Neuronal stem cell (in vitro differentiated cells): ENCODE measurements around the gene B3GNT9.

Experiments used
- DNase-seq: peaks from one replicate; pipeline ENCODE4 v3.0.0-alpha.2; 2013; ENCODE audit warnings: low spot score
- H2AFZ ChIP-seq: one replicate; pipeline ENCODE4 v1.6.1; 2013; ENCODE audit warnings: mild to moderate bottlenecking, low read length, inconsistent platforms
- H2AK5ac ChIP-seq: 2 replicates; pipeline ENCODE4 v1.6.1; 2013; ENCODE audit warnings: low read depth, mild to moderate bottlenecking, inconsistent platforms, low read length, moderate library complexity, mixed read lengths
- H2BK120ac ChIP-seq: 2 replicates; pipeline ENCODE4 v1.6.1; 2013; ENCODE audit warnings: low read depth, mild to moderate bottlenecking, inconsistent platforms, low read length, moderate library complexity, mixed read lengths
- H2BK12ac ChIP-seq: one replicate; pipeline ENCODE4 v1.6.1; 2013; ENCODE audit warnings: low read length, inconsistent platforms
- H2BK15ac ChIP-seq: 2 replicates; pipeline ENCODE4 v1.6.1; 2013; ENCODE audit warnings: mild to moderate bottlenecking, low read length, inconsistent platforms, mixed read lengths
- H2BK5ac ChIP-seq: one replicate; pipeline ENCODE4 v1.6.1; 2013; ENCODE audit warnings: inconsistent platforms, mild to moderate bottlenecking, low read length, moderate library complexity
- H3K14ac ChIP-seq: one replicate; pipeline ENCODE4 v1.6.1; 2013; ENCODE audit warnings: low read length, inconsistent platforms
- H3K18ac ChIP-seq: 2 replicates; pipeline ENCODE4 v1.6.1; 2013; ENCODE audit warnings: low read length, inconsistent platforms
- H3K23ac ChIP-seq: 2 replicates; pipeline ENCODE4 v1.6.1; 2013; ENCODE audit warnings: low read depth, mild to moderate bottlenecking, mixed read lengths, low read length, inconsistent platforms; ENCODE audit not compliant: poor library complexity
- H3K27ac ChIP-seq: replicated peaks from 3 replicates; pipeline ENCODE4 v1.5.1; 2013; ENCODE audit warnings: low read length, inconsistent platforms
- H3K27me3 ChIP-seq, 3 experiments: 2 replicates each; pipeline ENCODE4 v1.6.1; 2013; ENCODE audit warnings: low read length in 3 of 3, mild to moderate bottlenecking in 2 of 3, inconsistent platforms in 1 of 3, low read depth in 1 of 3, mixed read lengths in 1 of 3, moderate library complexity in 1 of 3; ENCODE audit not compliant: control insufficient read depth in 3 of 3, insufficient read depth in 3 of 3
- H3K36me3 ChIP-seq, 2 donors: replicated peaks in 1 of 2; 2 replicates each; pipeline ENCODE4 v1.6.1; 2013; ENCODE audit warnings: low read length in 2 of 2; ENCODE audit not compliant: control insufficient read depth in 2 of 2, insufficient read depth in 2 of 2
- H3K4ac ChIP-seq: 2 replicates; pipeline ENCODE4 v1.6.1; 2013; ENCODE audit warnings: inconsistent platforms, mild to moderate bottlenecking, low read length, moderate library complexity
- H3K4me1 ChIP-seq, 2 donors: 1 replicate in 1 of 2; 2 replicates in 1 of 2; pipeline ENCODE4 v1.6.1; 2013; ENCODE audit warnings: low read length in 2 of 2, low read depth in 1 of 2; ENCODE audit not compliant: control insufficient read depth in 2 of 2, insufficient read depth in 1 of 2
- H3K4me2 ChIP-seq: one replicate; pipeline ENCODE4 v1.6.1; 2013; ENCODE audit warnings: mild to moderate bottlenecking, low read length, inconsistent platforms; ENCODE audit not compliant: insufficient read depth, poor library complexity, severe bottlenecking
- H3K4me3 ChIP-seq, 2 donors: 2 replicates each; pipeline ENCODE4 v1.5.1; 2013; ENCODE audit warnings: low read length in 2 of 2, mild to moderate bottlenecking in 2 of 2, inconsistent platforms in 1 of 2, moderate library complexity in 1 of 2
- H3K79me1 ChIP-seq: one replicate; pipeline ENCODE4 v1.6.1; 2013; ENCODE audit warnings: low read depth, mild to moderate bottlenecking, inconsistent platforms, low read length, moderate library complexity
- H3K9ac ChIP-seq: one replicate; pipeline ENCODE4 v1.6.1; 2013; ENCODE audit warnings: mild to moderate bottlenecking, low read depth, low read length, inconsistent platforms; ENCODE audit not compliant: poor library complexity
- H3K9me3 ChIP-seq, 2 donors: replicated peaks in 1 of 2; 2 replicates each; pipeline versions ENCODE3 to v1.6.1; 2013; ENCODE audit warnings: low read length in 2 of 2, mild to moderate bottlenecking in 2 of 2, inconsistent platforms in 1 of 2, low read depth in 1 of 2, mixed read lengths in 1 of 2, moderate library complexity in 1 of 2; ENCODE audit not compliant: control insufficient read depth in 2 of 2, insufficient read depth in 1 of 2
- H4K8ac ChIP-seq: one replicate; pipeline ENCODE4 v1.6.1; 2013; ENCODE audit warnings: low read depth, mild to moderate bottlenecking, inconsistent platforms, low read length, moderate library complexity
- H4K91ac ChIP-seq: one replicate; pipeline ENCODE4 v1.6.1; 2013; ENCODE audit warnings: low read length, low read depth, mild to moderate bottlenecking, inconsistent platforms; ENCODE audit not compliant: poor library complexity
- WGBS, 2 donors: extraction: QIAGEN DNeasy Blood & Tissue Kit; methylation state at CpG; one replicate each; pipeline ENCODE4 v1.1.7; 2013; ENCODE audit warnings: missing lambda C conversion rate in 2 of 2, mixed read lengths in 1 of 2; ENCODE audit not compliant: insufficient read length in 2 of 2, insufficient replicate concordance in 1 of 2; ENCODE audit errors: extremely low coverage in 2 of 2; 5-methylcytosine and 5-hydroxymethylcytosine counted together

B3GNT9 gene

GRCh38 chr16:67184995-67185650 lies 34.3 kb upstream of the B3GNT9 start:
- no CpG with 5 or more reads among the region's 43 CpGs for WGBS, 2 donors
- H3K18ac ChIP-seq = peak overlapping the region; percentile 57
- peak overlapping the region; percentile 98 for H3K23ac ChIP-seq
- H2BK12ac ChIP-seq = no peak overlapping the region
- peaks cover 12 to 17% of the 10 kb centered on the region in 2 donors for H3K4me1 ChIP-seq
- no peak overlapping the region for H2BK15ac ChIP-seq
- no peak overlapping the region for H2BK120ac ChIP-seq
- H3K79me1 ChIP-seq = peaks cover 7% of the 10 kb centered on the region
- peak overlapping the region; percentile 38 for H3K14ac ChIP-seq
- H4K91ac ChIP-seq = no peak overlapping the region
- no peaks in the 10 kb centered on the region for H3K9me3 ChIP-seq
- H2BK5ac ChIP-seq = peak overlapping the region; percentile 82
- no peak overlapping the region for H2AFZ ChIP-seq
- H3K27ac ChIP-seq = no peak overlapping the region
- H3K9ac ChIP-seq = no peak overlapping the region
- DNase-seq = peak; percentile 81
- peaks cover 5 to 30% (median 8%) of the 10 kb centered on the region in 3 experiments for H3K27me3 ChIP-seq
- peak overlapping the region; percentile 11 for H3K4me2 ChIP-seq
- no peak overlapping the region for H4K8ac ChIP-seq
- peak overlapping the region; percentile 52 for H2AK5ac ChIP-seq
- no peak overlapping the region for H3K4ac ChIP-seq
- peak overlapping the region in 1 of 2 donors; percentile 54 for H3K4me3 ChIP-seq
- H3K36me3 ChIP-seq = peaks cover 0 to 5% of the 10 kb centered on the region in 2 donors

- Histone ChIP-seq H3K18ac (peak overlapping the region; percentile 89), H4K91ac (peak overlapping the region; percentile 30), H2BK120ac (no peak overlapping the region), H3K9ac (peak overlapping the region; percentile 70), H2AFZ (peak overlapping the region; percentile 96), H3K27ac (no peak overlapping the region), H2AK5ac (peak overlapping the region; percentile 37), H2BK12ac (no peak overlapping the region), H4K8ac (no peak overlapping the region), H3K4ac (no peak overlapping the region), H3K9me3 (no peaks in the 10 kb centered on the region), H2BK15ac (peak overlapping the region; percentile 58), H3K4me2 (peak overlapping the region; percentile 91), H3K27me3 (peaks cover 5 to 33% (median 8%) of the 10 kb centered on the region in 3 experiments), H3K14ac (peak overlapping the region; percentile 38), H3K79me1 (peaks cover 7% of the 10 kb centered on the region), H3K36me3 (peaks cover 0 to 11% of the 10 kb centered on the region in 2 donors), H3K4me3 (peak overlapping the region; percentile 54 to 90), H2BK5ac (peak overlapping the region; percentile 53), H3K4me1 (peaks cover 9 to 17% of the 10 kb centered on the region in 2 donors), H3K23ac (peak overlapping the region; percentile 98)
- DNase-seq = no peak
- WGBS, 2 donors = no CpG with 5 or more reads among the region's 59 CpGs
Observed at GRCh38 chr16:67184453-67184994, 33.7 kb upstream of the B3GNT9 start.

- H4K91ac ChIP-seq = peak within 1 kb of the TSS; percentile 30
- H2AFZ ChIP-seq = peak within 1 kb of the TSS; percentile 96
- H3K4me1 ChIP-seq = peaks cover 8 to 17% of the 10 kb centered on the region in 2 donors
- H2BK5ac ChIP-seq = peak within 1 kb of the TSS; percentile 94
- H3K4me2 ChIP-seq = peak within 1 kb of the TSS; percentile 91
- peak within 1 kb of the TSS; percentile 99 for H3K18ac ChIP-seq
- H3K4me3 ChIP-seq = peak within 1 kb of the TSS; percentile 54 to 90
- no peak within 1 kb of the TSS for H3K4ac ChIP-seq
- H3K23ac ChIP-seq = peak within 1 kb of the TSS; percentile 99
- no peaks in the 10 kb centered on the region for H3K9me3 ChIP-seq
- H3K27me3 ChIP-seq = peaks cover 5 to 40% (median 8%) of the 10 kb centered on the region in 3 experiments
- peak within 1 kb of the TSS; percentile 73 for H2BK12ac ChIP-seq
- H3K36me3 ChIP-seq = peaks cover 0 to 13% of the 10 kb centered on the region in 2 donors
- peaks cover 7% of the 10 kb centered on the region for H3K79me1 ChIP-seq
- H2BK15ac ChIP-seq = peak within 1 kb of the TSS; percentile 94
- WGBS, 2 donors = no CpG with 5 or more reads among the region's 77 CpGs
- no peak within 1 kb of the TSS for H2BK120ac ChIP-seq
- H3K9ac ChIP-seq = peak within 1 kb of the TSS; percentile 95
- DNase-seq = peak; percentile 96
- peak within 1 kb of the TSS; percentile 92 for H3K27ac ChIP-seq
- peak within 1 kb of the TSS; percentile 97 for H3K14ac ChIP-seq
- peak within 1 kb of the TSS; percentile 37 for H2AK5ac ChIP-seq
- peak within 1 kb of the TSS; percentile 96 for H4K8ac ChIP-seq
Observed at GRCh38 chr16:67183627-67184452, 33.0 kb upstream of the B3GNT9 start, which contains the start of gene MATCAP1. MATCAP1 (minus strand) TSS chr16:67183963; CDS start chr16:67180610, 3,353 bp downstream.
